ENCODE measurements around the gene TBC1D3B. TPM values are rescaled to one million over a fixed set of nuclear protein-coding genes. Genes with fewer than 3 reads are reported as not detected.

The TBC1D3B gene
- total and polyA plus RNA-seq, 2 of the 13 experiments (the other 11 are each of a cell fraction or from before 2014, with no cell fraction given), result 1.1 to 1.8 TPM

GRCh38 chr17:36131931-36132330, 44.5 kb downstream of the TBC1D3B start (continued):
- no peak for TF ChIP-seq ZNF749 (CRISPR knock-in tag; IDR thresholded peaks at IDR 0.05; ENCODE audit: borderline replicate concordance)
- TF ChIP-seq ZNF577 (CRISPR knock-in tag; IDR thresholded peaks at IDR 0.05; ENCODE audit: borderline replicate concordance, low read depth), result no peak

- intact Hi-C loops (cut with micrococcal nuclease; ENCODE audit: unreplicated experiment), result no loop called here
- ChIA-PET POLR2A (no interaction called here), CTCF (ENCODE audit: low intra/inter-chr PET ratio, low total read pairs) (no interaction called here)
- Histone ChIP-seq H3K27ac (ENCODE audit: extremely low read length, insufficient read depth, low read length) (no peak overlapping the region), H3K79me2 (ENCODE audit: insufficient read depth, low read length) (no peaks in the 10 kb centered on the region), H2AFZ (ENCODE audit: low read length) (no peak overlapping the region), H3K4me2 (ENCODE audit: low read depth, low read length) (no peak overlapping the region), H3K4me1 (ENCODE audit: insufficient read depth, low read length) (peaks cover 20% of the 10 kb centered on the region), H3K9ac (ENCODE audit: insufficient read depth, low read depth, low read length) (no peak overlapping the region), H3K27me3 (ENCODE audit: control insufficient read depth in 1 of 2, insufficient read depth in 2 of 2, low read length in 2 of 2) (no peaks in the 10 kb centered on the region), H3K36me3 (replicated peaks in 1 of 2; ENCODE audit: control insufficient read depth in 1 of 2, insufficient read depth in 2 of 2, low read length in 2 of 2) (no peaks in the 10 kb centered on the region), H4K20me1 (ENCODE audit: insufficient read depth, low read length) (no peaks in the 10 kb centered on the region), H3K4me3 (replicated peaks in 1 of 3; ENCODE audit: insufficient read depth in 1 of 3, low read depth in 2 of 3, low read length in 3 of 3) (no peak overlapping the region), H3K9me3 (ENCODE audit: low read length) (no peaks in the 10 kb centered on the region)
- ATAC-seq, result no peak
- DNase-seq (ENCODE audit: low spot score), result no peak
- in situ Hi-C loops (cut with HindIII; ENCODE audit: extremely low pct_ligation_motif_present, low pct_unique_long_range_greater_than_20kb), result no loop called here
- no TSS peak for BruUV-seq (replicated peaks)
- TF ChIP-seq NFAT5 (CRISPR knock-in tag; IDR thresholded peaks at IDR 0.05) (no peak), ZNF367 (CRISPR knock-in tag; IDR thresholded peaks at IDR 0.05; ENCODE audit: borderline replicate concordance) (no peak), ZNF382 (CRISPR knock-in tag; IDR thresholded peaks at IDR 0.05; ENCODE audit: borderline replicate concordance) (no peak), BHLHE40 (IDR thresholded peaks at IDR 0.05; ENCODE audit: low read length) (no peak), ZNF484 (CRISPR knock-in tag; IDR thresholded peaks at IDR 0.05; ENCODE audit: borderline replicate concordance, low read depth) (no peak), HIVEP1 (CRISPR knock-in tag; IDR thresholded peaks at IDR 0.05) (no peak), ZNF124 (CRISPR knock-in tag; IDR thresholded peaks at IDR 0.05) (no peak), ZBTB46 (CRISPR knock-in tag; IDR thresholded peaks at IDR 0.05; ENCODE audit: borderline replicate concordance) (no peak)
- no peak for FAIRE-seq
- WGBS (ENCODE audit: low lambda C conversion rate), result 10% methylated on average over 2 of the region's 2 CpGs
These were observed 45.0 kb downstream of the TBC1D3B start for GRCh38 chr17:36131421-36131820.
